Measurements from ENCODE around the gene SMYD3. TPM values are rescaled to one million over a fixed set of nuclear protein-coding genes. Genes with fewer than 3 reads are reported as not detected.

The SMYD3 gene
- polyA plus RNA-seq, 1 donor from 2014 or later, result 48.6 TPM

- Histone ChIP-seq H3K36me3 (ENCODE audit: insufficient read depth, low read length) (no peaks in the 10 kb centered on the region), H3K4me3 (ENCODE audit: low read length) (no peak overlapping the region), H3K9ac (ENCODE audit: low read length) (no peak overlapping the region), H2AFZ (ENCODE audit: low read depth, low read length) (no peak overlapping the region), H3F3A (ENCODE audit: insufficient read depth, low read length, poor library complexity, severe bottlenecking) (no peaks in the 10 kb centered on the region), H3K27ac (ENCODE audit: low read length) (no peak overlapping the region), H4K20me1 (ENCODE audit: insufficient read depth) (no peaks in the 10 kb centered on the region), H3K79me2 (replicated peaks; ENCODE audit: insufficient read depth, low read length) (no peaks in the 10 kb centered on the region), H3K4me2 (ENCODE audit: low read length) (no peak overlapping the region), H3K9me2 (ENCODE audit: insufficient read depth, low read length) (no peaks in the 10 kb centered on the region), H3K9me3 (ENCODE audit: low read length) (no peaks in the 10 kb centered on the region), H3K27me3 (ENCODE audit: insufficient read depth, low read depth, low read length) (no peaks in the 10 kb centered on the region)
- TF ChIP-seq EZH2 (IDR thresholded peaks at IDR 0.05; ENCODE audit: borderline replicate concordance, insufficient read depth, low read length, poor library complexity, severe bottlenecking), result no peak
- no peak for TF ChIP-seq POLR2AphosphoS5 (IDR thresholded peaks at IDR 0.05)
- TF ChIP-seq TAF1 (IDR thresholded peaks at IDR 0.05; ENCODE audit: low read depth), result no peak
- TF ChIP-seq REST (IDR thresholded peaks at IDR 0.05; ENCODE audit: borderline replicate concordance), result no peak
- TF ChIP-seq MXI1 (conservative IDR thresholded peaks at IDR 0.05; ENCODE audit: poor library complexity, severe bottlenecking), result no peak
- TF ChIP-seq CTCF (IDR thresholded peaks at IDR 0.05; ENCODE audit: poor library complexity, severe bottlenecking), result no peak
- TF ChIP-seq EP300 (conservative IDR thresholded peaks at IDR 0.05; ENCODE audit: poor library complexity, severe bottlenecking), result no peak
- TF ChIP-seq SMC3 (conservative IDR thresholded peaks at IDR 0.05; ENCODE audit: poor library complexity), result no peak
- TF ChIP-seq RAD21 (conservative IDR thresholded peaks at IDR 0.05), result no peak
These were observed 699.8 kb downstream of the SMYD3 start for GRCh38 chr1:245807306-245807705.

GRCh38 chr1:245805532-245805931, 701.5 kb downstream of the SMYD3 start:
- no peak overlapping the region for H2AFZ ChIP-seq (ENCODE audit: low read depth, low read length)
- no peaks in the 10 kb centered on the region for H3K9me2 ChIP-seq (ENCODE audit: insufficient read depth, low read length)
- H4K20me1 ChIP-seq (ENCODE audit: insufficient read depth), result no peaks in the 10 kb centered on the region
- H3K79me2 ChIP-seq (replicated peaks; ENCODE audit: insufficient read depth, low read length), result no peaks in the 10 kb centered on the region
- no peak overlapping the region for H3K27ac ChIP-seq (ENCODE audit: low read length)
- H3K9ac ChIP-seq (ENCODE audit: low read length), result no peak overlapping the region
- H3K36me3 ChIP-seq (ENCODE audit: insufficient read depth, low read length), result no peaks in the 10 kb centered on the region
- no peak overlapping the region for H3K4me2 ChIP-seq (ENCODE audit: low read length)
- H3K9me3 ChIP-seq (ENCODE audit: low read length), result no peaks in the 10 kb centered on the region
- no peaks in the 10 kb centered on the region for H3K27me3 ChIP-seq (ENCODE audit: insufficient read depth, low read depth, low read length)
- H3K4me3 ChIP-seq (ENCODE audit: low read length), result no peak overlapping the region
- H3F3A ChIP-seq (ENCODE audit: insufficient read depth, low read length, poor library complexity, severe bottlenecking), result no peaks in the 10 kb centered on the region
- no peak for TF ChIP-seq SMC3 (conservative IDR thresholded peaks at IDR 0.05; ENCODE audit: poor library complexity)
- TF ChIP-seq TAF1 (IDR thresholded peaks at IDR 0.05; ENCODE audit: low read depth), result no peak
- no peak for TF ChIP-seq POLR2AphosphoS5 (IDR thresholded peaks at IDR 0.05)
- TF ChIP-seq MXI1 (conservative IDR thresholded peaks at IDR 0.05; ENCODE audit: poor library complexity, severe bottlenecking), result no peak
- TF ChIP-seq CTCF (IDR thresholded peaks at IDR 0.05; ENCODE audit: poor library complexity, severe bottlenecking), result no peak
- no peak for TF ChIP-seq RAD21 (conservative IDR thresholded peaks at IDR 0.05)
- no peak for TF ChIP-seq EP300 (conservative IDR thresholded peaks at IDR 0.05; ENCODE audit: poor library complexity, severe bottlenecking)
- no peak for TF ChIP-seq EZH2 (IDR thresholded peaks at IDR 0.05; ENCODE audit: borderline replicate concordance, insufficient read depth, low read length, poor library complexity, severe bottlenecking)

All from neural cell (in vitro differentiated cells).